T-cell (primary cell): ENCODE measurements around the gene FBXO22. TPM values are rescaled to one million over a fixed set of nuclear protein-coding genes. Genes with fewer than 3 reads are reported as not detected.

ENCODE experiments used
- ATAC-seq, 4 experiments: fragments of 200-7000 bp in 3 of 4; fragments of 150-1000 bp in 1 of 4; cut with Tn5 transposase; replicated peaks in 1 of 4; 1 replicate in 3 of 4; 2 replicates in 1 of 4; pipeline ENCODE4 v1.10.0; 2021; ENCODE audit warnings: moderate library complexity in 3 of 4, mild to moderate bottlenecking in 2 of 4, moderate number of reproducible peaks in 1 of 4
- CTCF ChIA-PET, 2 donors: fragments of 300-600 bp; sonication (Branson Sonifier 250); formaldehyde crosslinking; loops; one replicate each; lab custom pipeline; 2022; ENCODE audit warnings: antibody characterized with exemption in 2 of 2; lab: Charles Lee
- POLR2A ChIA-PET, 2 donors: fragments of 300-600 bp; sonication (Branson Sonifier 250); formaldehyde crosslinking; loops; one replicate each; lab custom pipeline; 2022; ENCODE audit warnings: antibody characterized with exemption in 2 of 2; lab: Charles Lee
- DNase-seq, 35 experiments: peaks; one replicate each; pipeline versions ENCODE4 v3.0.0 to v3.0.0-alpha.2; 2013 to 2023
- H3K27ac ChIP-seq: one replicate; pipeline ENCODE4 v1.5.1; 2013; ENCODE audit warnings: low read length
- H3K27me3 ChIP-seq, 2 experiments: replicated peaks in 1 of 2; 1 replicate in 1 of 2; 2 replicates in 1 of 2; pipeline versions ENCODE4 v1.6.1 to v1.7.0; 2013; ENCODE audit warnings: low read length in 1 of 2, mixed read lengths in 1 of 2; ENCODE audit not compliant: control insufficient read depth in 2 of 2, insufficient read depth in 2 of 2; ENCODE audit errors: extremely low read depth in 1 of 2
- H3K36me3 ChIP-seq, 2 donors: 1 replicate in 1 of 2; 2 replicates in 1 of 2; pipeline versions ENCODE4 v1.6.1 to v1.7.0; 2013; ENCODE audit warnings: low read length in 1 of 2; ENCODE audit not compliant: control insufficient read depth in 2 of 2, insufficient read depth in 1 of 2; ENCODE audit errors: extremely low read depth in 1 of 2
- H3K4me1 ChIP-seq, 2 experiments: 1 replicate in 1 of 2; 2 replicates in 1 of 2; pipeline versions ENCODE4 v1.6.1 to v1.7.0; 2013; ENCODE audit warnings: low read length in 2 of 2, mixed read lengths in 1 of 2; ENCODE audit not compliant: insufficient read depth in 2 of 2, control insufficient read depth in 1 of 2; ENCODE audit errors: extremely low read depth in 1 of 2
- H3K4me3 ChIP-seq, 2 donors: 1 replicate in 1 of 2; 2 replicates in 1 of 2; pipeline versions ENCODE4 v1.5.1 to v1.7.0; 2013; ENCODE audit warnings: mild to moderate bottlenecking in 2 of 2, low read length in 1 of 2, moderate library complexity in 1 of 2; ENCODE audit not compliant: control insufficient read depth in 1 of 2; ENCODE audit errors: extremely low read depth in 1 of 2
- H3K9me3 ChIP-seq: 2 replicates; pipeline ENCODE4 v1.7.0; 2013
- H3K27ac Mint-ChIP-seq, 2 donors: one replicate each; pipeline ENCODE4 v1.8.0; 2020 to 2021; ENCODE audit warnings: mild to moderate bottlenecking in 2 of 2, mixed read lengths in 2 of 2
- H3K27me3 Mint-ChIP-seq, 2 donors: one replicate each; pipeline ENCODE4 v1.8.0; 2021 to 2022; ENCODE audit warnings: mixed read lengths in 2 of 2
- H3K36me3 Mint-ChIP-seq: one replicate; pipeline ENCODE4 v1.8.0; 2021; ENCODE audit warnings: mixed read lengths
- H3K4me1 Mint-ChIP-seq, 3 donors: one replicate each; pipeline ENCODE4 v1.8.0; 2020 to 2022; ENCODE audit warnings: mixed read lengths in 3 of 3, mild to moderate bottlenecking in 1 of 3
- H3K4me3 Mint-ChIP-seq, 3 donors: one replicate each; pipeline ENCODE4 v1.8.0; 2020 to 2022; ENCODE audit warnings: mild to moderate bottlenecking in 3 of 3, mixed read lengths in 3 of 3, moderate library complexity in 3 of 3
- H3K9me3 Mint-ChIP-seq, 3 donors: one replicate each; pipeline ENCODE4 v1.8.0; 2020 to 2022; ENCODE audit warnings: mixed read lengths in 3 of 3
- WGBS: methylation state at CpG from one replicate; pipeline ENCODE4 v1.1.5; 2013; ENCODE audit warnings: missing lambda C conversion rate; ENCODE audit not compliant: insufficient coverage; 5-methylcytosine and 5-hydroxymethylcytosine counted together
- total RNA-seq, 35 experiments: library from RNA in 6 of 35; stranded (reverse) in 6 of 35; fragments of 120-200 nt in 1 of 35; gene quantifications; one replicate each; pipeline versions ENCODE4 v1.2.1 to v1.2.4 and lab custom pipeline; 2013 to 2026

Gene FBXO22
- total RNA-seq, 5 donors from 2014 or later (not counting 1 experiment from before 2014, with no cell fraction given), result 9.9 to 26.1 (median 23.7) TPM

DNA sequence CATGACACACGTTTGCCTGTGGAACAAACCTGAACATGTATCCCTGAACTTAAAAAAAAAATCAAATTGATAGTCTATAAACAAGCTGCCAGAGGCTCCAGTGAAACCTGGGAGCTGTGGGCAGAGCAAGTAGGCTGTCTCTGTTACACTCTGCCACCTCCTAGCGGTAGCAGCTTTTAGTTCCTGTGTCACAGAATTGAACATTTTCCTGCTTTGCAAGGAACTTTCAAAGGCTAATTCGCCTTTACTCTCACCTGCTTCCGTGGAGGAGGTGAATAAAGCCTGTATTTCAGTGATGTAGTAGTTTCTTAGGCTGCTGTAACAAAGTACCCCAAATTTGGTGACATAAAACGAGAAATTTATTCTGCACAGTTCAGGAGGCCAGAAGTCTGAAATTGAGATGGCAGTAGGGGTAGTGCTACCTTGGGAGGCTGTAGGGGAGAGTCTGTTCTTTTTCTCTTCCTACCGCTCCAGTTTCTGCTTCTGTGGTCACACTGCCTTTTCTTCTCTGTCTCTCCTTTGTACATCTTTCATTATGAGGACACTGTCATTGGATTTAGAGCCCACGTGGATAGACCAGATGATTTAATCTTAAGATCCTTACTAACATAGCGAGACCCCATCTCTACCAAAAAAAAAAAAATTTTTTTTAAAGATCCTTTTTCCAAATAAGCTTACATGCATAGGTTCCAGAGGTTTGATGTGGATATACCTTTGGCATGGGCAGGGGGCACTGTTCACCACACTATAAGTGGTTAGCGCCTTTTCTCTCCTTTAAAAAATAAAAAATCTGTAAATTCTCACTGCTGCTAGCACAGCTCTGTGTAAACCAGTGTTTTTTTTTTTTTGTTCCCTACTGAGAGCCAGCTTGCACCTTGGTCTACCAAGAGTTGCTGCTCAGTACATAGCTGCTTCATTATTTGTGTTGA is 25.3 kb downstream of the FBXO22 start:
- DNase-seq, result peak in 1 of 35 experiments; percentile 10
- 60% methylated on average over 3 of the region's 9 CpGs for WGBS
- H3K4me3 ChIP-seq, result no peak overlapping the region
- H3K36me3 ChIP-seq, result peaks cover 0 to 21% of the 10 kb centered on the region in 2 donors
- no peak overlapping the region for H3K27ac Mint-ChIP-seq
- H3K36me3 Mint-ChIP-seq, result peaks cover 59% of the 10 kb centered on the region
- H3K27ac ChIP-seq, result no peak overlapping the region
- POLR2A ChIA-PET, result interaction anchor here in 1 of 2 donors (0.5 kb wide), 1 partner anchor 118 kb away, joined by 3 read pairs; no protein-coding TSS in a partner anchor
- no peak overlapping the region for H3K4me3 Mint-ChIP-seq
- CTCF ChIA-PET, result interaction anchor here in 1 of 2 donors (0.7 kb wide), 1 partner anchor 220 kb away, joined by 3 read pairs; no protein-coding TSS in a partner anchor
- no peaks in the 10 kb centered on the region for H3K9me3 ChIP-seq
- no peaks in the 10 kb centered on the region for H3K27me3 Mint-ChIP-seq
- no peak for ATAC-seq
- no peaks in the 10 kb centered on the region for H3K27me3 ChIP-seq
- H3K4me1 Mint-ChIP-seq, result peaks cover 23 to 42% (median 29%) of the 10 kb centered on the region in 3 donors
- peaks cover 5 to 6% of the 10 kb centered on the region in 2 experiments for H3K4me1 ChIP-seq
- no peaks in the 10 kb centered on the region for H3K9me3 Mint-ChIP-seq

DNA sequence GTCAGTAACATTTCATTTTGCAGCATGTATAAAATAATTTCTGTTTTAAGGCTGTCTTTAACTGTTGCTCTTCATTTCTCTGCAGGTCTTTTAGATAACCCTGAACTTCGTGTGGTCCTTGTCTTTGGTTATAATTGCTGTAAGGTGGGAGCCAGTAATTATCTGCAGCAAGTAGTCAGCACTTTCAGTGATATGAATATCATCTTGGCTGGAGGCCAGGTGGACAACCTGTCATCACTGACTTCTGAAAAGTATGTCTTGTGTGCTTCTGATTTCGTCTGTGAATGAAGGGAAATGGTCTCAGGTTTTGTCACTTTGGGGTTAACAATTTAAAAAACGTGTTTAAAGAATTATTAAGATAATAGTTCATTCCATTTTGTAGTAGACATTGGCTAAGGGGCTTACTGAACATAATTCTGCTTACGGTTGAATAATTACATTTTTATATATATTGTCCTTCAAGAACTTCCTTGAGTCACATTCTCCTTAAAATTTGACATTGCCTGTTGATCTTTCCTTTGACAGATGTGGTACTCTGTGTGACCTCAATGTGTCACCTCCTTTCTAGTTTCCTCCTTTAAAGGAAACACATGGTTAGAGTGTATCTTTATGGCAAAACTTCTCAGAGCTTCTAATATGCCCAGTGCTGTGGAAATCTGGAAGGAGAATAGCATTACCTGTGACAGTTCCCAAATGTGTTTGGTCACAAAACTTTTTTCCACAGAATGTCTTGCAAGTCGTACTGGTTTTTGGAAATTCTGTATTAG is 26.3 kb downstream of the FBXO22 start:
- H3K4me1 Mint-ChIP-seq, result peaks cover 13 to 36% (median 24%) of the 10 kb centered on the region in 3 donors
- H3K36me3 Mint-ChIP-seq, result peaks cover 59% of the 10 kb centered on the region
- H3K27ac ChIP-seq, result no peak overlapping the region
- H3K9me3 ChIP-seq, result no peaks in the 10 kb centered on the region
- no peak overlapping the region for H3K4me3 ChIP-seq
- no peaks in the 10 kb centered on the region for H3K9me3 Mint-ChIP-seq
- no peak overlapping the region for H3K27ac Mint-ChIP-seq
- ChIA-PET CTCF (interaction anchor here in 1 of 2 donors (0.8 kb wide), 1 partner anchor 211 kb away, joined by 4 read pairs; no protein-coding TSS in a partner anchor), POLR2A (no interaction called here)
- 83% methylated on average over 2 of the region's 5 CpGs for WGBS
- no peak for DNase-seq
- peaks cover 0 to 24% of the 10 kb centered on the region in 2 donors for H3K36me3 ChIP-seq
- no peak overlapping the region for H3K4me3 Mint-ChIP-seq
- peaks cover 0 to 4% of the 10 kb centered on the region in 2 experiments for H3K4me1 ChIP-seq
- no peaks in the 10 kb centered on the region for H3K27me3 ChIP-seq
- H3K27me3 Mint-ChIP-seq, result no peaks in the 10 kb centered on the region
- ATAC-seq, result peak in 1 of 4 experiments; percentile 32

DNA sequence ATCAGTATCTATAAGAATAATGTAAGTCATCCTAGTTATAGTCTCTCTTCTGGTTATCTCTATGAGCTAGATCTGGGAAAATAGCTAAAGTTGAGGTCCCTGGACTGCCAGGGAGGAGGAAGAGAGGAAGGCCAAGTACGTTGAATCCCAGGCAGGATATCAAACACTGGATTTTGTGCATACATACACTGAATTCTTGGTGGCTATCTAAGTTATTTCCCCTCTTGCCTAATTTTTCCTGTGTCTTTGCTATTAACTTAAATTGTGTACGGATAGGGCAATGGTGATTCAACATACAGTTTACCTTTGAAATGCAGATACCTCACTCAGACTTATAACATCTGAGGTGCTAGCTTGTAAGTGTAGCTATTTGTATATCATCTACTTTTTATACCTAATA is 27.2 kb downstream of the FBXO22 start:
- Mint-ChIP-seq H3K36me3 (peaks cover 58% of the 10 kb centered on the region), H3K9me3 (no peaks in the 10 kb centered on the region), H3K27ac (no peak overlapping the region), H3K4me3 (no peak overlapping the region), H3K4me1 (peaks cover 7 to 30% (median 19%) of the 10 kb centered on the region in 3 donors), H3K27me3 (no peaks in the 10 kb centered on the region)
- H3K36me3 ChIP-seq, result peaks cover 0 to 24% of the 10 kb centered on the region in 2 donors
- no peak overlapping the region for H3K4me3 ChIP-seq
- ChIA-PET POLR2A (interaction anchor here in 1 of 2 donors (0.6 kb wide), 1 partner anchor 11 kb away, joined by 3 read pairs; no protein-coding TSS in a partner anchor), CTCF (no interaction called here)
- no peak overlapping the region for H3K27ac ChIP-seq
- no peaks in the 10 kb centered on the region for H3K27me3 ChIP-seq
- H3K9me3 ChIP-seq, result no peaks in the 10 kb centered on the region
- no CpG with 5 or more reads among the region's 2 CpGs for WGBS
- peaks cover 0 to 4% of the 10 kb centered on the region in 2 experiments for H3K4me1 ChIP-seq
- ATAC-seq, result no peak
- no peak for DNase-seq

DNA sequence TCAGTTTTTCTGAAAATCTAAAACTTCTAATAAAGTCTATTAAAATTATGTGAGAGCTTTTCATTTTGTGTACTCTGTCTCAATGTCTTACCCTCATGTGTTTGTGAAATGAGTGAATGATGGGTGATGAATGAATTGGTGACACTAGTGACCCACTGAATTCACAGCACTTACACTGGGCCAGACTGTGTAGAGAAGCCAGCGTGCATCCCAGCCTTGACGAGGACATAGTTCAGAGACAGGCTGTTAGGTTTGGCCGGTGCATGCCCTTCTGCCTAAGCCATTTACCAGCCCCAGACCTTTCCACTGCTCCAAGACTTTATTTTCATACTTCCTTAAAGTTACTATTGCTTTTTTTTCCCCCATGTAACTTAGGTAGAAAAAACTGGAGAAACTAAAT is 38.8 kb downstream of the FBXO22 start:
- Histone ChIP-seq H3K9me3 (no peaks in the 10 kb centered on the region), H3K27me3 (no peaks in the 10 kb centered on the region), H3K4me3 (no peak overlapping the region), H3K36me3 (no peaks in the 10 kb centered on the region), H3K4me1 (no peaks in the 10 kb centered on the region), H3K27ac (no peak overlapping the region)
- ChIA-PET CTCF (no interaction called here), POLR2A (interaction anchor here in 1 of 2 donors (0.6 kb wide), 2 partner anchors 12 to 763 kb away, joined by 3 to 4 read pairs; no protein-coding TSS in a partner anchor)
- Mint-ChIP-seq H3K36me3 (peaks cover 19% of the 10 kb centered on the region), H3K4me1 (no peaks in the 10 kb centered on the region), H3K27ac (no peak overlapping the region), H3K27me3 (peaks cover 10 to 13% of the 10 kb centered on the region in 2 donors), H3K4me3 (no peak overlapping the region), H3K9me3 (peaks cover 4 to 19% (median 17%) of the 10 kb centered on the region in 3 donors)
- ATAC-seq, result no peak
- no CpG with 5 or more reads among the region's 3 CpGs for WGBS
- no peak for DNase-seq

DNA sequence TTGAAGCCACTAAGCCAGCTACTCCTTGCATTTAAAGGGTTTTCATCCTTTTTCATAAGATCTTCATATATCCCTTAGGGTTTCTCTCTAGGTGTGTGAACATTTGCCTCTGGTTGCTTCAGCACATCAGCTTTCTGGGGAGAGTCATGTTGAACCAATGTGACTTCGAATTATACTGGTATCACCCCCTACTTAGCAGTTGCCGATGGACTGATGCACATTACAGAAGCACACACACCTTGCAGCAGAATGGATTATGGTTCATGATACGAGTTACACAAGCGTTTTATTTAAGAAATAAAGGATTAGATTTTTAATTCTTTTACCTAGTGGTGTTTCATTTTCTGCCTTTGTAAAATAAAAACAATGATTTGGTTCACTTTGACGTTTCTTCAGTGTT is 39.6 kb downstream of the FBXO22 start:
- no peaks in the 10 kb centered on the region for H3K4me1 Mint-ChIP-seq
- H3K36me3 ChIP-seq, result no peaks in the 10 kb centered on the region
- no peak overlapping the region for H3K4me3 Mint-ChIP-seq
- H3K27me3 ChIP-seq, result peaks cover 0 to under 1% of the 10 kb centered on the region in 2 experiments
- peaks cover 4 to 18% (median 16%) of the 10 kb centered on the region in 3 donors for H3K9me3 Mint-ChIP-seq
- no peak overlapping the region for H3K27ac ChIP-seq
- POLR2A ChIA-PET, result no interaction called here
- H3K27ac Mint-ChIP-seq, result no peak overlapping the region
- WGBS, result no CpG with 5 or more reads among the region's 5 CpGs
- peaks cover 11% of the 10 kb centered on the region for H3K36me3 Mint-ChIP-seq
- no peak for ATAC-seq
- no peaks in the 10 kb centered on the region for H3K4me1 ChIP-seq
- H3K9me3 ChIP-seq, result no peaks in the 10 kb centered on the region
- H3K27me3 Mint-ChIP-seq, result peaks cover 14 to 15% of the 10 kb centered on the region in 2 donors
- H3K4me3 ChIP-seq, result no peak overlapping the region
- no peak for DNase-seq
- CTCF ChIA-PET, result no interaction called here

DNA sequence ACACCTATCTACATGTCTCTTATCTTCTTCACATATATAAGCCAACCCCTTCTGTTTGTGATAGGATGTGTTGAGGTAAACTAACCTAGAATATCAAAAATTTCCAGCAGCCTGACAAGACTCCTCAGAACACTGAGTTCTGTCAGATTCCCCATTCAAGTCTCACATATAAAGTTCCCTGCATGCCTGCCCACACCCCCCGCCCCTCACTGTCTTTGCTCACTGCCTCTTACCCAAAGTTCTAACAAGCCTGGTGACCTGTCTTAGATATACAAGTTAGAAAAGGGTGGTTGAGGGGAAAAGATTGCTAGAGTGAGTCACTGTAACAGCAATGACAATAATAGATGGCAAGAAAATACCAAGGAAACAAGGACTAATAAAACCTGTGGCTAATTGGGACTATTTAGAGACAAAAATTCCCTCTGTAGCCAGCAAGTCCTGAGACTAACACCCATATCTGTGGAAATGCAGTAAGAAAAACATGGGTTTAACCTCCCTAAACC is 40.1 kb downstream of the FBXO22 start:
- Mint-ChIP-seq H3K4me3 (no peak overlapping the region), H3K9me3 (peaks cover 4 to 12% (median 11%) of the 10 kb centered on the region in 3 donors), H3K36me3 (peaks cover 6% of the 10 kb centered on the region), H3K27me3 (peaks cover 15 to 16% of the 10 kb centered on the region in 2 donors), H3K4me1 (no peaks in the 10 kb centered on the region), H3K27ac (no peak overlapping the region)
- DNase-seq (no peak), ATAC-seq (no peak)
- CTCF ChIA-PET, result no interaction called here
- no CpG with 5 or more reads among the region's 1 CpG for WGBS
- Histone ChIP-seq H3K9me3 (no peaks in the 10 kb centered on the region), H3K27me3 (peaks cover 0 to 5% of the 10 kb centered on the region in 2 experiments), H3K36me3 (no peaks in the 10 kb centered on the region), H3K4me3 (no peak overlapping the region), H3K4me1 (no peaks in the 10 kb centered on the region), H3K27ac (no peak overlapping the region)
- POLR2A ChIA-PET, result no interaction called here
